Stomach smooth muscle (tissue), 2 donors: ENCODE results near the gene DGCR2.
"Not testable (repeated sequence)": the region's sequence is repeated elsewhere in the genome, so short reads cannot be mapped to it uniquely, and the experiment has no call there.

Source experiments
- H3K27ac ChIP-seq: one replicate; pipeline ENCODE4 v1.7.0; 2013; ENCODE audit warnings: mild to moderate bottlenecking, low read length, inconsistent platforms
- H3K27me3 ChIP-seq, 2 donors: one replicate each; pipeline ENCODE4 v1.7.0; 2013; ENCODE audit warnings: low read length in 2 of 2; ENCODE audit not compliant: insufficient read depth in 2 of 2, control insufficient read depth in 1 of 2
- H3K36me3 ChIP-seq, 2 donors: one replicate each; pipeline ENCODE4 v1.7.0; 2013; ENCODE audit warnings: low read length in 2 of 2; ENCODE audit not compliant: control insufficient read depth in 2 of 2, insufficient read depth in 2 of 2
- H3K4me1 ChIP-seq: one replicate; pipeline ENCODE4 v1.7.0; 2013; ENCODE audit warnings: low read length; ENCODE audit not compliant: control insufficient read depth, insufficient read depth
- H3K4me3 ChIP-seq, 2 donors: one replicate each; pipeline ENCODE4 v1.7.0; 2013; ENCODE audit warnings: low read length in 2 of 2
- H3K9ac ChIP-seq, 2 donors: one replicate each; pipeline ENCODE4 v1.7.0; 2013; ENCODE audit warnings: low read length in 2 of 2, mild to moderate bottlenecking in 1 of 2
- H3K9me3 ChIP-seq, 2 donors: one replicate each; pipeline ENCODE4 v1.7.0; 2013; ENCODE audit warnings: low read length in 2 of 2; ENCODE audit not compliant: control insufficient read depth in 2 of 2
- donor health status: healthy.
- donor health status: Pancreatic carcinoma.

DGCR2 gene

DNA sequence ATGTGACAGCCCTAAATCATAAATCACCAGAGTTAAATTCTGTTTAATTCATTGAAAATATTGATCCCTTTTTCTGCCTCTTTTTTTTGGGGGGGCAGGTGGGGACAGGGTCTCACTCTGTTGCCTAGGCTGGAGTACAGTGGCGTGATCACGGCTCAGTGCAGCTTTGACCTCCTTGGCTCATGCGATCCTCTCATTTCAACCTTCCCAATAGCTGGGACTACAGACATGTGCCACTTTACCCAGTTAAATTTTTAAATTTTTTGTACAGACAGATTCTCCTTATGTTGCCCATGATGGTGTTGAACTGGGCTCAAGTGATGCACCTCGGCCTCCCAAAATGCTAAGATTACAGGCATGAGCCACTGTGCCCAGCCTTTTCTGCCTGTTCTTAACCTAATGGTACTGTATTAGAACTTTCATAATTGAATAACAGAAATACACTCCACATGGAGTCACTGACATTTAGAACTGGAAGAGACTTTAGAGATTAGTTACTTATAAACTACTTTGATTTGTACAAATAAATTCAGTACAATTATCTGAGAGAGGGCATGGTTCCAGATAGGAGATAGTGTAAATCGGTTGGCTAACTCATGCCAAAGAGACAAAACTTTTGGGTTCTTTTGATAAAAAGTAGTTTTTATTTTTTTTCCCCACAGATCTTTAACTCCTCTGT lies 109.8 kb downstream of the DGCR2 start:
- H3K9ac ChIP-seq, result no peak overlapping the region
- no peak overlapping the region for H3K4me3 ChIP-seq
- no peak overlapping the region for H3K27ac ChIP-seq
- no peaks in the 10 kb centered on the region for H3K9me3 ChIP-seq
- no peaks in the 10 kb centered on the region for H3K36me3 ChIP-seq
- H3K4me1 ChIP-seq, result no peaks in the 10 kb centered on the region
- no peaks in the 10 kb centered on the region for H3K27me3 ChIP-seq

DNA sequence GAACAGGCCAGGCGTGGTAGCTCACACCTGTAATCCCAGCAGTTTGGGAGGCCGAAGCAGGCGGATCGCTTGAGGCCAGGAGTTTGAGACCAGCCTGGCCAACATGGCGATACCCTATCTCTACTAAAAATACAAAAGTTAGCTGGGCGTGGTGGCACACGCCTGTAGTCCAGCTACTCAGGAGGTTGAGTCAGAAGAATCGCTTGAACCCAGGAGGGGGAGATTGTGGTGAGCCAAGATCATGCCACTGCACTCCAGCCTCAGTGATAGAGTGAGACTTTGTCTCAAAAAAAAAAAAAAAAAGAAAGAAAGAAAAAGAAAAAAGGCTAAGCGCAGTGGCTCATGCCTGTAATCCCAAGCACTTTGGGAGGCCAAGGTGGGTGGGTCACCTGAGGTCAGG lies 110.6 kb downstream of the DGCR2 start:
- not testable (repeated sequence) for H3K9ac ChIP-seq, H3K4me3 ChIP-seq, H3K36me3 ChIP-seq, H3K27ac ChIP-seq, H3K27me3 ChIP-seq, H3K4me1 ChIP-seq, H3K9me3 ChIP-seq

GRCh38 chr22:19011075-19011474 lies 111.1 kb downstream of the DGCR2 start:
- no peaks in the 10 kb centered on the region for H3K36me3 ChIP-seq
- H3K27ac ChIP-seq, result no peak overlapping the region
- no peaks in the 10 kb centered on the region for H3K4me1 ChIP-seq
- H3K27me3 ChIP-seq, result no peaks in the 10 kb centered on the region
- no peaks in the 10 kb centered on the region for H3K9me3 ChIP-seq
- H3K4me3 ChIP-seq, result no peak overlapping the region
- H3K9ac ChIP-seq, result no peak overlapping the region

- Histone ChIP-seq H3K4me3 (no peak overlapping the region), H3K36me3 (no peaks in the 10 kb centered on the region), H3K4me1 (no peaks in the 10 kb centered on the region), H3K9ac (no peak overlapping the region), H3K27ac (no peak overlapping the region), H3K9me3 (no peaks in the 10 kb centered on the region), H3K27me3 (peaks cover 0 to 2% of the 10 kb centered on the region in 2 donors)
Observed at GRCh38 chr22:19005905-19006304, 116.3 kb downstream of the DGCR2 start.

- no peaks in the 10 kb centered on the region for H3K4me1 ChIP-seq
- no peak overlapping the region for H3K4me3 ChIP-seq
- peaks cover 0 to 2% of the 10 kb centered on the region in 2 donors for H3K27me3 ChIP-seq
- H3K36me3 ChIP-seq, result no peaks in the 10 kb centered on the region
- no peak overlapping the region for H3K27ac ChIP-seq
- H3K9me3 ChIP-seq, result no peaks in the 10 kb centered on the region
- H3K9ac ChIP-seq, result no peak overlapping the region
Observed at GRCh38 chr22:19004471-19004870, 117.7 kb downstream of the DGCR2 start.

GRCh38 chr22:19003508-19003907 lies 118.7 kb downstream of the DGCR2 start:
- H3K27ac ChIP-seq, result no peak overlapping the region
- no peak overlapping the region for H3K9ac ChIP-seq
- no peaks in the 10 kb centered on the region for H3K36me3 ChIP-seq
- peaks cover 0 to 2% of the 10 kb centered on the region in 2 donors for H3K27me3 ChIP-seq
- H3K4me1 ChIP-seq, result no peaks in the 10 kb centered on the region
- no peaks in the 10 kb centered on the region for H3K9me3 ChIP-seq
- H3K4me3 ChIP-seq, result no peak overlapping the region

- Histone ChIP-seq H3K9ac (no peak overlapping the region), H3K9me3 (no peaks in the 10 kb centered on the region), H3K4me1 (no peaks in the 10 kb centered on the region), H3K4me3 (no peak overlapping the region), H3K27me3 (peaks cover 0 to 7% of the 10 kb centered on the region in 2 donors), H3K27ac (no peak overlapping the region), H3K36me3 (no peaks in the 10 kb centered on the region)
Observed at GRCh38 chr22:19002684-19003038, 119.6 kb downstream of the DGCR2 start.

DNA sequence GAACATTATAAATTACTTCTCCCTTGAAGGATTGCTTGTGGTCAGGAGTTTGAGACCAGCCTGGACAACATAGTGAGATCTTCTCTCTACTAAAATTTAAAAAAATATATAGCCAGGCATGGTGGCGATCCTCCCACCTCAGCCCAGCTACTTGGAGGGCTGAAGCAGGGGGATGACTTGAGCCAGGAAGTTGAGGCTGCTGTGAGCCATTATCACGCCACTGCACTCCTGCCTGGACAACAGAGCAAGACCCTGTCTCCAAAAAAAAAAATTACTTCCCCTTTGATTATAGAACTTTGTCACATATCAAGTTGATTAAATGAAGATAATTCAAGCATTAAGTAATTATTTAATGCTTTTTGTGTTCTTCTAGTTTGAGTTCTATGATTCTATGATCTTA lies 121.0 kb downstream of the DGCR2 start:
- Histone ChIP-seq H3K9ac (no peak overlapping the region), H3K9me3 (no peaks in the 10 kb centered on the region), H3K4me1 (no peaks in the 10 kb centered on the region), H3K27ac (no peak overlapping the region), H3K27me3 (peaks cover 6 to 15% of the 10 kb centered on the region in 2 donors), H3K36me3 (no peaks in the 10 kb centered on the region), H3K4me3 (no peak overlapping the region)

DNA sequence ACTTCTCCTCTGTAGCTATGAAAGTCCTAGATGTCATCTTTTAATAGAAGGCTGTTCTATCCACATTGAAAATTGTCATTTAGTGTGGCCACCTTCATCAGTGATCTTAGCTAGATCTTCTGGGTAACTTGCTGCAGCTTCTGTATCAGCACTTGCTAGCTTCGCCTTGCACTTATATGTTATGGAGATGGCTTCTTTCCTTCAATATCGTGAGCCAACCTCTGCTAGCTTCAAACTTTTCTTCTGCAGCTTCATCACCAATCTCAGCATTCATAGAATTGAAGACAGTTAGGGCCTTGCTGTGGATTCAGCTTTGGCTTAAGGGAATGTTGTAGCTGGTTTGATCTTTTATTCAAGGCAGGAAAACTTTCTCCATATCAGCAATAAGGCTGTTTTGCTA lies 122.1 kb downstream of the DGCR2 start:
- H3K4me1 ChIP-seq, result not testable (repeated sequence)

GRCh38 chr22:18999416-18999815 lies 122.8 kb downstream of the DGCR2 start:
- no peak overlapping the region for H3K9ac ChIP-seq
- H3K4me1 ChIP-seq, result no peaks in the 10 kb centered on the region
- H3K4me3 ChIP-seq, result no peak overlapping the region
- no peaks in the 10 kb centered on the region for H3K9me3 ChIP-seq
- H3K27ac ChIP-seq, result no peak overlapping the region
- peaks cover 6 to 19% of the 10 kb centered on the region in 2 donors for H3K27me3 ChIP-seq
- H3K36me3 ChIP-seq, result no peaks in the 10 kb centered on the region

More for the DNA sequence above, 122.1 kb downstream of the DGCR2 start:
- not testable (repeated sequence) for H3K4me3 ChIP-seq, H3K9ac ChIP-seq, H3K36me3 ChIP-seq, H3K27ac ChIP-seq, H3K9me3 ChIP-seq
- peaks cover 6 to 15% of the 10 kb centered on the region in 2 donors for H3K27me3 ChIP-seq

- Histone ChIP-seq H3K4me1 (no peaks in the 10 kb centered on the region), H3K9ac (no peak overlapping the region), H3K4me3 (no peak overlapping the region), H3K27me3 (peaks cover 8 to 19% of the 10 kb centered on the region in 2 donors), H3K36me3 (no peaks in the 10 kb centered on the region), H3K9me3 (no peaks in the 10 kb centered on the region), H3K27ac (no peak overlapping the region)
Observed at GRCh38 chr22:18999008-18999407, 123.2 kb downstream of the DGCR2 start.
